ENCODE data around the gene PLEKHM2.

The PLEKHM2 gene

DNA sequence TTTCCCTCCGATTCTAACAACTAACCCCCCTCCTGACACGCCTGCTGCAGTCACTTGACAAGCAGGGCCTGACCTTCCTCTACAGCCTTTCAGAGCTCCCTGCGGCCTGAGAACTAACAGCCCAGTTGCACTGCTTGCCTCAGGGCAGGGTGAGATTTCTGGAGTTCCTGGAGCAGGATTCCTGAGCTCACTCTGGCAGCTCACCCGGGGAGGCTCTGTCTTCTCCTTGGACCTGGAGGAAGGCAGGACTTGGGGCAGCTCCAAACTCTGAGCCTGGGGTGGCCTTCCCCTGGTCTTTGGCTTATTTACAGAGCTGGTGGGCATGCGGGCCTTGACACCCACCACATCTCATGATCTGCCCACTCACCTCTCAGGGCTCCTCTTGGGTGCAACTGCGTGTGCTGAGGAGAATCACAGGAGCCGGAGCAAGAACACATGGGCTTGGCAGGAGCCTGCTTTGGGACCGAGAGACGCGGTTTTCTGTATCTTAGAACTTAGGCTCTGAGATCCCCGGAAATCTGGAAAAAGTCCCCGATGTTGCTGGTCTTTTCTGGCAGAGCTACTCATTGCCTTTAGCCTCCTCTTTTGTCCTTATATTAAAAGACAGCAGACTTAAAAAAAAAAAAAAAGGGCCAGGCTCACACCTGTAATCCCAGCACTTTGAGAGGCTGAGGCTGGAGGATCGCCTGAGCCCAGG, 38.9 kb downstream of the PLEKHM2 start:
- Mint-ChIP-seq H3K4me3 (no peak overlapping the region), H3K9me3 (no peaks in the 10 kb centered on the region), H3K36me3 (ENCODE audit: low read depth) (peaks cover 82% of the 10 kb centered on the region), H3K4me1 (ENCODE audit: low read depth) (no peaks in the 10 kb centered on the region), H3K27ac (no peak overlapping the region), H3K27me3 (no peaks in the 10 kb centered on the region)
- no peak for DNase-seq

DNA sequence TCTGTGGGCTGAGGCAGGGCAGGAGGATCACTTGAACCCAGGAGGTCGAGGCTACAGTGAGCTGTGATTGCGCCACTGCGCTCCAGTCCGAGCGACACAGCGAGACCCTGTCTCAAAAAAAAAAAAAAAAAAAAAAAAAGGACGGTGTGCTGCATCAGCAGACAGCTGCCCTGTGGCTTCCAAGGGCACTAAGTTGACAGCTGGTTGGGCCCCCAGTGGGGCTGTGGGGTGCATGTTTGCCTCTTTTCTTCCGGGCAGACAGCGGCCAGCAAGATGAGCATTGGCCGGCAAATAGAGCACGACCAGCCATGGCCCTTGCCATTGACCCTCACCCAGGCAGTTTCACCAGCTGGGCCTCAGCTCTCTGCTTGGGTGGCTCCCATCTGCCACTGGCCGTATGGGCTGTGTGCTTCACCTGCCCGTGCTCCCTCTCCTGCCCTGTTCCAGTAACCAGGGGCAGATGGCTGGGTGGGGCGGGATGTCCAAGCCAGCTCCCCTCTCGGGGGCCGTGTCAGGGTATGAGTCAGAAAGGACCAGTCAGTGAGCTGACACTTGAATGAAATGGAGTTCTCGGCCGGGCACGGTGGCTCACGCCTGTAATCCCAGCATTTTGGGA, 39.6 kb downstream of the PLEKHM2 start:
- H3K4me1 Mint-ChIP-seq (ENCODE audit: low read depth) = no peaks in the 10 kb centered on the region
- no peaks in the 10 kb centered on the region for H3K27me3 Mint-ChIP-seq
- H3K27ac Mint-ChIP-seq = no peak overlapping the region
- no peak overlapping the region for H3K4me3 Mint-ChIP-seq
- peaks cover 82% of the 10 kb centered on the region for H3K36me3 Mint-ChIP-seq (ENCODE audit: low read depth)
- DNase-seq = no peak
- no peaks in the 10 kb centered on the region for H3K9me3 Mint-ChIP-seq

DNA sequence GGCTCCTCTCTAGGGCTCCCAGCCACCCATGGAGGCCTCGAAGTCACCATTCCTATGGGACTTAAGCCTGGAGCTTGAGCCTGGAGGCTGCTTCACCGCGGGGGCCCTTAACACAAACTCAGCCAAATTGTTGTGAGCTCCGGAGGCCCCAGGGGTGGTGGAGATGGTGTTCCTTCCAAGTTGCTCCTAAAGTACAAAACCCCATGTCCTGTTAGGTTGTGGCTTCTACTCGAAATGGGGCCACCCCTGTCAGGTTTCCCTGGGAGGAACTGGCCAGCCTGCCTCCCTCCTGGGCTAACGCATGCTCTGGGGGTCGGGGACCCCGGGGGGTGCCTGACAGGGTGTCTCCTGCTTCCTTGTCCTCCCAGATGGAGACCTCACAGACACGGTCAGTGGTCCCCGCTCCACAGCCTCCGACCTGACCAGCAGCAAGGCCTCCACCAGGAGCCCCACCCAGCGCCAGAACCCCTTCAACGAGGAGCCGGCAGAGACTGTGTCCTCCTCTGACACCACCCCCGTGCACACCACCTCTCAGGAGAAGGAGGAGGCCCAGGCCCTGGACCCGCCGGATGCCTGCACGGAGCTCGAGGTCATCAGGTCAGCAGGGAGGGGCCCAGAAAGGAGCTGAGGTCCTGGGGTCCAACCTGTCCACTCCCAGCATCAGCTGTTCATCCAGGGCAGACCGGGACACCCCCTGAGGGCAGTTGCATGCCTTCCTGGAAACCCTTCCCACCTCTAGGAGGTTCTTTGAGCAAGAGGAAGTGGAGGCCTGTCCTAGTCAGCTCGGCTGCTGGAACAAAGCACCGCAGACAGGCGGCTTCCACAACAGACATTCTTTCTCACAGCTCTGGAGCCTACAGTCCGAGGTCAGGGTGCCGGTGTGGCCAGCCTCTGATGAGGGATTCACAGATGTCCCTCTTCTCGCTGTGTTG, 41.1 kb downstream of the PLEKHM2 start:
- no peaks in the 10 kb centered on the region for H3K4me1 Mint-ChIP-seq (ENCODE audit: low read depth)
- no peaks in the 10 kb centered on the region for H3K9me3 Mint-ChIP-seq
- H3K27ac Mint-ChIP-seq = no peak overlapping the region

DNA sequence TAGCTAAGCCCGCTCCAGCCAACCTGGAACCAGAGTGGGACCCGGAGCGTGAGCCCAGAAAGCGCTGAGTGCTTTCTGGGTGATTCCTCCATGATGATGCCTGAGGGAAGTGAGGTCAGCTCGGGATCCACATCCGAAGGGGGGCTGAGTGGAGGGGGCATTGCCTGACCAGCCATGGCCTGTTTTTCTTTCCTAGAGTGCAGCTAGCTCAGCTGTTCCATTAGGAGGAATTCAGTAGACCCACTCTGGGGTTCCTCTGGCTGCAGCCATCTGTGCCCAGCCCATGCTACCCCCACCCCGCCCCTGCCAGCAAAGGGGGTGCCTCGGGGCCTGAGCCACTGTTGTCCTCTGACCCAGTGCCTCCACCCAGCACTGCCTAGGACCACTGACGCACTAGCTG, 42.4 kb downstream of the PLEKHM2 start:
- Mint-ChIP-seq H3K4me1 (ENCODE audit: low read depth) (no peaks in the 10 kb centered on the region), H3K36me3 (ENCODE audit: low read depth) (peaks cover 80% of the 10 kb centered on the region), H3K4me3 (no peak overlapping the region), H3K9me3 (no peaks in the 10 kb centered on the region), H3K27ac (no peak overlapping the region), H3K27me3 (no peaks in the 10 kb centered on the region)
- DNase-seq = no peak

More for the DNA sequence above, 41.1 kb downstream of the PLEKHM2 start:
- Mint-ChIP-seq H3K27me3 (no peaks in the 10 kb centered on the region), H3K4me3 (no peak overlapping the region), H3K36me3 (ENCODE audit: low read depth) (peaks cover 79% of the 10 kb centered on the region)
- no peak for DNase-seq

GRCh38 chr1:15727021-15727420, 42.9 kb downstream of the PLEKHM2 start:
- Mint-ChIP-seq H3K9me3 (no peaks in the 10 kb centered on the region), H3K27me3 (no peaks in the 10 kb centered on the region), H3K4me3 (no peak overlapping the region), H3K36me3 (ENCODE audit: low read depth) (peaks cover 80% of the 10 kb centered on the region), H3K27ac (no peak overlapping the region), H3K4me1 (ENCODE audit: low read depth) (no peaks in the 10 kb centered on the region)
- no peak for DNase-seq

DNA sequence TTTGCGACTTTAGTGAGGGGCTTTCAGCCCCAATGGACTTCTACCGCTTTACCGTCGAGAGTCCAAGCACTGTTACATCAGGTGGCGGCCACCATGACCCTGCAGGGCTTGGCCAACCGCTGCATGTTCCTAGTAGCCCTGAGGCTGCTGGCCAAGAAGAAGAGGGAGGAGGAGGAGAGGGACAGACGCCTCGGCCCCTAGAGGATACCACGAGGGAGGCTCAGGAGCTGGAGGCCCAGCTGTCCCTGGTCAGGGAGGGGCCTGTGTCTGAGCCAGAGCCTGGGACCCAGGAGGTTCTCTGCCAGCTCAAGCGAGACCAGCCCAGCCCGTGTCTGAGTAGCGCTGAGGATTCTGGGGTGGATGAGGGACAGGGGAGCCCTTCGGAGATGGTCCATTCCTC, 43.3 kb downstream of the PLEKHM2 start:
- DNase-seq = no peak
- Mint-ChIP-seq H3K4me1 (ENCODE audit: low read depth) (no peaks in the 10 kb centered on the region), H3K36me3 (ENCODE audit: low read depth) (peaks cover 81% of the 10 kb centered on the region), H3K9me3 (no peaks in the 10 kb centered on the region), H3K4me3 (no peak overlapping the region), H3K27me3 (no peaks in the 10 kb centered on the region), H3K27ac (no peak overlapping the region)

DNA sequence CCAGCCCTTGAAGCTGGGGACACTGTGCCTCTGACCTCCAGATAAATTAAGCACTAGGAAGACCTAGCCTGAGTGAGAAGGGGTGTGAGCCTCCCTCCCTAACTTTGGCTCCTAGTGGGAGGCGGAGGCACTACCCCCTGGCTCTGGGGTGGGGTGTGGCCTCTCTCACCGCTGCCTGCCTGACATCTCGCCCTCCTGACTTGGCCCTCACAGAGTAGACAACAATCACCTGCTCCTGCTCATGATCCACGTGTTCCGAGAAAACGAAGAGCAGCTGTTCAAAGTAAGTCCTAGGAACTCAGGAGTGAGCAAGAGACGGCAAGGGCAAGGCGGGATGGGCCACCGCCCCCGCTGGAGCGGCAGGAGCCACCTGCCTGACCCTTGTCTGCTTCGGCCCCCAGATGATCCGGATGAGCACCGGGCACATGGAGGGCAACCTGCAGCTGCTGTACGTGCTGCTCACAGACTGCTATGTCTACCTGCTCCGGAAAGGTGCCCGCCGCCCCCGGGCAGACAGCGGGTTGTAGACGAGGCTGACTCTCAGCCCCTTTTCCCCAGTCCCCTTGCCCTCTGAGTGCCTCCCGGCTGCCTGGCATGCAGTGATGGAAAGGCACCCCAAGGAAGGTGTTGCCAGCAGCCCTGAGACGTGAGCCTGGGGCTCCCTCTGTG, 43.9 kb downstream of the PLEKHM2 start:
- no peak overlapping the region for H3K27ac Mint-ChIP-seq
- H3K36me3 Mint-ChIP-seq (ENCODE audit: low read depth) = peaks cover 81% of the 10 kb centered on the region
- no peaks in the 10 kb centered on the region for H3K27me3 Mint-ChIP-seq
- no peak overlapping the region for H3K4me3 Mint-ChIP-seq
- no peak for DNase-seq
- no peaks in the 10 kb centered on the region for H3K4me1 Mint-ChIP-seq (ENCODE audit: low read depth)
- H3K9me3 Mint-ChIP-seq = no peaks in the 10 kb centered on the region

- no peaks in the 10 kb centered on the region for H3K27me3 Mint-ChIP-seq
- H3K36me3 Mint-ChIP-seq (ENCODE audit: low read depth) = peaks cover 84% of the 10 kb centered on the region
Measured at GRCh38 chr1:15728937-15729657, 45.0 kb downstream of the PLEKHM2 start.

DNA sequence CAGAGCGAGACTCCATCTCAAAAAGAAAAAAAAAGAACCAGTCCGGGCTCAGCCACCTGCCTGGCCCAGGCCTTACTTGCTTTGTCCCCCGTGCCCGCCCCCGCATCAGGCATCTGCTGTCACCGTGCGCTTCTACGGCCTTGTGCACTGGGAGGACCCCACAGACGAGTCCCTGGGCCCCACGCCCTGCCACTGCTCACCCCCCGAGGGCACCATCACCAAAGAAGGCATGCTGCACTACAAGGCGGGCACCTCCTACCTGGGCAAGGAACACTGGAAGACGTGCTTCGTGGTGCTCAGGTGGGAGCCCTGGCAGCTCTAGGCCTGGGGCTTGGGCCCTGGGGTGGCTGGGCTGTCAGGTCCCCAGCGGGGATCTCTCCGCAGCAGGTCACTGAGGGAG, 46.3 kb downstream of the PLEKHM2 start:
- H3K9me3 Mint-ChIP-seq = no peaks in the 10 kb centered on the region
- no peak for DNase-seq
- H3K4me1 Mint-ChIP-seq (ENCODE audit: low read depth) = no peaks in the 10 kb centered on the region
- peaks cover 86% of the 10 kb centered on the region for H3K36me3 Mint-ChIP-seq (ENCODE audit: low read depth)
- no peak overlapping the region for H3K4me3 Mint-ChIP-seq
- no peak overlapping the region for H3K27ac Mint-ChIP-seq
- H3K27me3 Mint-ChIP-seq = no peaks in the 10 kb centered on the region

More at GRCh38 chr1:15728937-15729657, 45.0 kb downstream of the PLEKHM2 start:
- H3K4me3 Mint-ChIP-seq = no peak overlapping the region
- DNase-seq = no peak
- H3K27ac Mint-ChIP-seq = no peak overlapping the region
- H3K9me3 Mint-ChIP-seq = no peaks in the 10 kb centered on the region
- H3K4me1 Mint-ChIP-seq (ENCODE audit: low read depth) = no peaks in the 10 kb centered on the region

GRCh38 chr1:15730936-15731335, 46.8 kb downstream of the PLEKHM2 start:
- H3K27ac Mint-ChIP-seq = no peak overlapping the region
- no peaks in the 10 kb centered on the region for H3K27me3 Mint-ChIP-seq
- peaks cover 83% of the 10 kb centered on the region for H3K36me3 Mint-ChIP-seq (ENCODE audit: low read depth)
- H3K4me1 Mint-ChIP-seq (ENCODE audit: low read depth) = no peaks in the 10 kb centered on the region
- H3K4me3 Mint-ChIP-seq = no peak overlapping the region
- H3K9me3 Mint-ChIP-seq = no peaks in the 10 kb centered on the region
- no peak for DNase-seq

- Mint-ChIP-seq H3K4me1 (ENCODE audit: low read depth) (no peaks in the 10 kb centered on the region), H3K9me3 (no peaks in the 10 kb centered on the region), H3K27ac (no peak overlapping the region), H3K36me3 (ENCODE audit: low read depth) (peaks cover 72% of the 10 kb centered on the region), H3K4me3 (no peak overlapping the region), H3K27me3 (no peaks in the 10 kb centered on the region)
- no peak for DNase-seq
Measured at GRCh38 chr1:15731735-15732685, 47.9 kb downstream of the PLEKHM2 start.

GRCh38 chr1:15732686-15733081, 48.6 kb downstream of the PLEKHM2 start:
- Mint-ChIP-seq H3K36me3 (ENCODE audit: low read depth) (peaks cover 65% of the 10 kb centered on the region), H3K4me1 (ENCODE audit: low read depth) (no peaks in the 10 kb centered on the region), H3K9me3 (no peaks in the 10 kb centered on the region), H3K27me3 (no peaks in the 10 kb centered on the region), H3K27ac (no peak overlapping the region), H3K4me3 (no peak overlapping the region)
- DNase-seq = no peak

GRCh38 chr1:15733218-15733725, 49.2 kb downstream of the PLEKHM2 start:
- Mint-ChIP-seq H3K9me3 (no peaks in the 10 kb centered on the region), H3K4me3 (no peak overlapping the region), H3K27me3 (no peaks in the 10 kb centered on the region), H3K4me1 (ENCODE audit: low read depth) (no peaks in the 10 kb centered on the region), H3K27ac (no peak overlapping the region), H3K36me3 (ENCODE audit: low read depth) (peaks cover 59% of the 10 kb centered on the region)
- DNase-seq = no peak
